ENCODE results near the gene PRR15.

- no peak for TF ChIP-seq CTCF (IDR thresholded peaks at IDR 0.05)
- no peak for TF ChIP-seq EZH2 (IDR thresholded peaks at IDR 0.05; ENCODE audit: borderline replicate concordance, insufficient read depth, low read depth, low read length, poor library complexity, severe bottlenecking)
Measured at GRCh38 chr7:29598613-29599012, 35.0 kb downstream of the PRR15 start.
